ENCODE results near the gene STYXL1.

DNA sequence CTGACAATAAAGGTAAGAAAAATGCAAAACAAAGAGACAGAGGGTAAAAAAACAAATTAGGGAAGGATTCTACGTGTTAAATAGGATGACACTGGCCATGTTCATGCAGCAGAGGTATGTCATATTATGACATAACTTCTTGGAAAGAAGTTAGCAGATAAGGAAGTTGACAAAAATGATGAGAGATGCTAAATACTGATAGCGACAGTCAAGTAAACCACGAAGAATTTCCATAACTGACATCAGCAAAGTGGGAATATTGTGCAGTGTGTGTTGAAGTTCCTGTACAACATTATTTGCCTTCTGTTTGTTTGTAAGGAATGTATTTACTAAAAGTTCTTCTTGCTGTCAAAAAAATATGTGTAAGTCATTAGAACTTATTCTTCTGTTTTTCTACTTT, 29.6 kb upstream of the STYXL1 start:
- TF ChIP-seq, protein P1, sequence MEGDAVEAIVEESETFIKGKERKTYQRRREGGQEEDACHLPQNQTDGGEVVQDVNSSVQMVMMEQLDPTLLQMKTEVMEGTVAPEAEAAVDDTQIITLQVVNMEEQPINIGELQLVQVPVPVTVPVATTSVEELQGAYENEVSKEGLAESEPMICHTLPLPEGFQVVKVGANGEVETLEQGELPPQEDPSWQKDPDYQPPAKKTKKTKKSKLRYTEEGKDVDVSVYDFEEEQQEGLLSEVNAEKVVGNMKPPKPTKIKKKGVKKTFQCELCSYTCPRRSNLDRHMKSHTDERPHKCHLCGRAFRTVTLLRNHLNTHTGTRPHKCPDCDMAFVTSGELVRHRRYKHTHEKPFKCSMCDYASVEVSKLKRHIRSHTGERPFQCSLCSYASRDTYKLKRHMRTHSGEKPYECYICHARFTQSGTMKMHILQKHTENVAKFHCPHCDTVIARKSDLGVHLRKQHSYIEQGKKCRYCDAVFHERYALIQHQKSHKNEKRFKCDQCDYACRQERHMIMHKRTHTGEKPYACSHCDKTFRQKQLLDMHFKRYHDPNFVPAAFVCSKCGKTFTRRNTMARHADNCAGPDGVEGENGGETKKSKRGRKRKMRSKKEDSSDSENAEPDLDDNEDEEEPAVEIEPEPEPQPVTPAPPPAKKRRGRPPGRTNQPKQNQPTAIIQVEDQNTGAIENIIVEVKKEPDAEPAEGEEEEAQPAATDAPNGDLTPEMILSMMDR (conservative IDR thresholded peaks at IDR 0.05 in 1 of 2, IDR thresholded peaks at IDR 0.05 in 1 of 2; ENCODE audit: extremely low read depth in 1 of 2, insufficient read depth in 1 of 2, low read depth in 1 of 2, low read length in 2 of 2): no peak
- TF ChIP-seq EZH2 (IDR thresholded peaks at IDR 0.05; ENCODE audit: borderline replicate concordance, low read length): no peak

Data from mammary epithelial cell (primary cell).